OCI-LY1 (cell line): Measurements from ENCODE around the gene NOXA1.

Experiments
- H2AFZ ChIP-seq: fragments of 200-600 bp; sonication (generic), shearing (Covaris generic); 2 replicates; pipeline ENCODE4 v1.6.0; 2014; ENCODE audit warnings: antibody characterized with exemption, mild to moderate bottlenecking, low read length
- H3F3A ChIP-seq: fragments of 200-600 bp; sonication (generic), shearing (Covaris generic); 2 replicates; pipeline ENCODE4 v1.6.0; 2014; ENCODE audit warnings: mild to moderate bottlenecking, antibody characterized with exemption, low read length, moderate library complexity; ENCODE audit not compliant: insufficient read depth
- H3K27ac ChIP-seq: fragments of 200-600 bp; sonication (generic); 2 replicates; pipeline ENCODE4 v1.5.1; 2014; ENCODE audit warnings: low read length, mixed run types, mild to moderate bottlenecking, low read depth; ENCODE audit not compliant: poor library complexity, severe bottlenecking
- H3K27me3 ChIP-seq: fragments of 200-600 bp; sonication (generic); 2 replicates; pipeline ENCODE4 v1.6.0; 2014; ENCODE audit warnings: antibody characterized with exemption, mild to moderate bottlenecking, low read length, moderate library complexity; ENCODE audit not compliant: insufficient read depth
- H3K36me3 ChIP-seq: fragments of 200-600 bp; sonication (generic); 2 replicates; pipeline ENCODE4 v1.6.1; 2014; ENCODE audit warnings: mild to moderate bottlenecking, antibody characterized with exemption, low read length, moderate library complexity, mixed read lengths; ENCODE audit not compliant: insufficient read depth
- H3K4me1 ChIP-seq: fragments of 200-600 bp; sonication (generic); 2 replicates; pipeline ENCODE4 v1.5.1; 2014; ENCODE audit warnings: mild to moderate bottlenecking, low read length, moderate library complexity; ENCODE audit not compliant: insufficient read depth, severe bottlenecking
- H3K4me2 ChIP-seq: fragments of 200-600 bp; sonication (generic), shearing (Covaris generic); 2 replicates; pipeline ENCODE4 v1.6.1; 2014; ENCODE audit warnings: low read length
- H3K4me3 ChIP-seq: fragments of 200-600 bp; sonication (generic); 2 replicates; pipeline ENCODE4 v1.5.1; 2014; ENCODE audit warnings: low read length, low read depth, mild to moderate bottlenecking, mixed read lengths; ENCODE audit not compliant: poor library complexity, severe bottlenecking
- H3K79me2 ChIP-seq: fragments of 200-600 bp; shearing (Covaris generic); 2 replicates; pipeline ENCODE4 v1.6.1; 2016; ENCODE audit warnings: mixed run types, low read length, mixed read lengths; ENCODE audit not compliant: insufficient read depth
- H3K9ac ChIP-seq: fragments of 200-600 bp; sonication (generic), shearing (Covaris generic); 2 replicates; pipeline ENCODE4 v1.6.1; 2014; ENCODE audit warnings: mild to moderate bottlenecking, low read length, mixed read lengths
- H3K9me2 ChIP-seq: fragments of 200-600 bp; sonication (generic), shearing (Covaris generic); 2 replicates; pipeline ENCODE4 v1.6.1; 2014; ENCODE audit warnings: low read depth, mild to moderate bottlenecking, low read length, mixed read lengths
- H3K9me3 ChIP-seq: fragments of 200-600 bp; shearing (Covaris generic); 2 replicates; pipeline ENCODE4 v1.6.1; 2014; ENCODE audit warnings: low read length, mixed read lengths
- H4K20me1 ChIP-seq: fragments of 200-600 bp; sonication (generic), shearing (Covaris generic); 2 replicates; pipeline ENCODE4 v1.6.0; 2016; ENCODE audit warnings: mild to moderate bottlenecking, low read length; ENCODE audit not compliant: insufficient read depth
- CTCF ChIP-seq: fragments of 200-600 bp; sonication (generic), shearing (Covaris generic); IDR thresholded peaks from 2 replicates; pipeline ENCODE4 v1.5.1; 2017; ENCODE audit warnings: mild to moderate bottlenecking, antibody characterized with exemption, low read length, moderate library complexity, mixed read lengths
- EZH2 ChIP-seq: fragments of 200-600 bp; sonication (generic), shearing (Covaris generic); IDR thresholded peaks from 2 replicates; pipeline ENCODE4 v1.8.0; 2017; ENCODE audit warnings: borderline replicate concordance, mixed run types, mild to moderate bottlenecking, antibody characterized with exemption, low read length, moderate library complexity, mixed read lengths

NOXA1 gene

GRCh38 chr9:137439158-137439714, 16.0 kb downstream of the NOXA1 start:
- Histone ChIP-seq H3K36me3 (no peaks in the 10 kb centered on the region), H3K27ac (no peak overlapping the region), H3K9ac (no peak overlapping the region), H3F3A (no peaks in the 10 kb centered on the region), H3K9me2 (no peaks in the 10 kb centered on the region), H3K4me1 (no peaks in the 10 kb centered on the region), H3K79me2 (no peaks in the 10 kb centered on the region), H3K4me2 (no peak overlapping the region), H4K20me1 (no peaks in the 10 kb centered on the region), H3K4me3 (no peak overlapping the region), H3K9me3 (no peaks in the 10 kb centered on the region), H2AFZ (no peak overlapping the region), H3K27me3 (0 out of 2 replicates have a peak, but pooled peaks cover 12% of the 10 kb centered on the region)
- no peak for TF ChIP-seq EZH2
- no peak for TF ChIP-seq CTCF

GRCh38 chr9:137441289-137441934, 18.2 kb downstream of the NOXA1 start, which contains the start of gene ENTPD8:
ENTPD8 (minus strand) TSS chr9:137441357; CDS start chr9:137438285, 3,072 bp downstream.
- Histone ChIP-seq H3F3A (no peaks in the 10 kb centered on the region), H3K27ac (no peak within 1 kb of the TSS), H3K79me2 (no peaks in the 10 kb centered on the region), H3K4me3 (peak within 1 kb of the TSS; percentile 50), H4K20me1 (no peaks in the 10 kb centered on the region), H3K4me1 (peaks cover 2% of the 10 kb centered on the region), H2AFZ (no peak within 1 kb of the TSS), H3K9ac (no peak within 1 kb of the TSS), H3K36me3 (no peaks in the 10 kb centered on the region), H3K4me2 (peak within 1 kb of the TSS; percentile 63), H3K27me3 (0 out of 2 replicates have a peak, but pooled peaks cover 6% of the 10 kb centered on the region), H3K9me2 (no peaks in the 10 kb centered on the region), H3K9me3 (no peaks in the 10 kb centered on the region)
- TF ChIP-seq EZH2 (no peak), CTCF (no peak)

- Histone ChIP-seq H4K20me1 (no peaks in the 10 kb centered on the region), H3K4me2 (no peak overlapping the region), H3K79me2 (no peaks in the 10 kb centered on the region), H3K27me3 (peaks cover 6% of the 10 kb centered on the region; the same call in 1 of the 2 replicates), H3K9ac (no peak overlapping the region), H3F3A (no peaks in the 10 kb centered on the region), H3K36me3 (no peaks in the 10 kb centered on the region), H3K9me3 (no peaks in the 10 kb centered on the region), H2AFZ (no peak overlapping the region), H3K4me3 (no peak overlapping the region), H3K9me2 (no peaks in the 10 kb centered on the region), H3K4me1 (peaks cover 2% of the 10 kb centered on the region), H3K27ac (no peak overlapping the region)
- TF ChIP-seq CTCF (no peak), EZH2 (no peak)
Measured at GRCh38 chr9:137441935-137442321, 18.7 kb downstream of the NOXA1 start.
